Raji (cell line): ENCODE data around the gene RHPN2.

Experiments used
- POLR2A ChIP-seq: IDR thresholded peaks from 2 replicates; pipeline ENCODE4 v1.6.1; 2011; ENCODE audit warnings: low read depth, low read length, control low read depth; ENCODE audit not compliant: insufficient read depth

RHPN2 gene

GRCh38 chr19:33064792-33065550, at the start of gene RHPN2:
TSS of gene RHPN2 (minus strand) at chr19:33064888. CDS start at chr19:33064852, 36 bp downstream.
- peak; percentile 48 for TF ChIP-seq POLR2A

- TF ChIP-seq POLR2A, result no peak
These were observed 49.6 kb upstream of the RHPN2 start for GRCh38 chr19:33114312-33114711.

- TF ChIP-seq POLR2A, result no peak
These were observed 46.9 kb upstream of the RHPN2 start for GRCh38 chr19:33111587-33111986.

- no peak for TF ChIP-seq POLR2A
These were observed 45.6 kb upstream of the RHPN2 start for GRCh38 chr19:33110137-33110910.

GRCh38 chr19:33108161-33108560, 43.5 kb upstream of the RHPN2 start:
- TF ChIP-seq POLR2A, result no peak

- TF ChIP-seq POLR2A, result no peak
These were observed 38.2 kb upstream of the RHPN2 start for GRCh38 chr19:33102893-33103292.

- no peak for TF ChIP-seq POLR2A
These were observed 36.4 kb upstream of the RHPN2 start for GRCh38 chr19:33100894-33101644.

- no peak for TF ChIP-seq POLR2A
These were observed 33.4 kb upstream of the RHPN2 start for GRCh38 chr19:33098055-33098534.

GRCh38 chr19:33096005-33096404, 31.3 kb upstream of the RHPN2 start:
- no peak for TF ChIP-seq POLR2A

GRCh38 chr19:33094436-33095067, 29.9 kb upstream of the RHPN2 start:
- no peak for TF ChIP-seq POLR2A

- TF ChIP-seq POLR2A, result no peak
These were observed 28.9 kb upstream of the RHPN2 start for GRCh38 chr19:33093420-33094210.

- TF ChIP-seq POLR2A, result no peak
These were observed 25.5 kb upstream of the RHPN2 start for GRCh38 chr19:33090179-33090578.

GRCh38 chr19:33089010-33089409, 24.3 kb upstream of the RHPN2 start:
- TF ChIP-seq POLR2A, result no peak

- no peak for TF ChIP-seq POLR2A
These were observed 22.3 kb upstream of the RHPN2 start for GRCh38 chr19:33086955-33087354.

GRCh38 chr19:33085570-33086128, 21.0 kb upstream of the RHPN2 start:
- TF ChIP-seq POLR2A, result no peak
